ENCODE measurements around the gene CDK14. TPM values are rescaled to one million over a fixed set of nuclear protein-coding genes. Genes with fewer than 3 reads are reported as not detected.

The CDK14 gene
- total RNA-seq, 4 donors from 2014 or later: 29.3 to 37.8 (median 33.0) TPM

DNA sequence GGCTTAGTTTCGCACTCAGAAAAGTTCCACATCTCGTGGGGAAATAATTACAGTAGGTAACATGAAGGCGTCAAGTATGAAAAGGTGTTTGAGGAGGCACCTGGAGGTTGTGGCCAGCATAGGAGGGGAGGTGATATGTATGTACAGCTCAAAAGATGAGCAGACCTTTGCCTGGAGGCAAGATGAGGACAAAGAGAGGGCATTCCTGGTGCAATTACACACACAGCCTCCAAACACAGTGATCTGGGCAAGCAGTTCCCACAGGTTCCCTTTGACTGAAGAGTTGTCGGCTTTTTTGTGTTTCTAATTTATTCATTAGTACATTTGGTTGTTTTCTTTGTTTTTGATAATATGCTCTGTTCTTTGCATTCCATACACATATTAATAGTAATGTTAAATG is 46.9 kb downstream of the CDK14 start:
- peaks cover 10 to 12% of the 10 kb centered on the region in 2 donors for H3K4me1 ChIP-seq
- no peaks in the 10 kb centered on the region for H3K9me3 ChIP-seq
- H3K36me3 ChIP-seq: no peaks in the 10 kb centered on the region
- WGBS, 2 donors: 80 to 91% methylated on average over 4 of the region's 4 CpGs
- no peak overlapping the region for H3K27ac ChIP-seq
- no peak for DNase-seq
- intact Hi-C loops (cut with DNase I): no loop called here
- H3K4me3 ChIP-seq (replicated peaks in 1 of 3): no peak overlapping the region
- no peak for TF ChIP-seq POLR2A (IDR thresholded peaks at IDR 0.05)
- TF ChIP-seq, protein P1, sequence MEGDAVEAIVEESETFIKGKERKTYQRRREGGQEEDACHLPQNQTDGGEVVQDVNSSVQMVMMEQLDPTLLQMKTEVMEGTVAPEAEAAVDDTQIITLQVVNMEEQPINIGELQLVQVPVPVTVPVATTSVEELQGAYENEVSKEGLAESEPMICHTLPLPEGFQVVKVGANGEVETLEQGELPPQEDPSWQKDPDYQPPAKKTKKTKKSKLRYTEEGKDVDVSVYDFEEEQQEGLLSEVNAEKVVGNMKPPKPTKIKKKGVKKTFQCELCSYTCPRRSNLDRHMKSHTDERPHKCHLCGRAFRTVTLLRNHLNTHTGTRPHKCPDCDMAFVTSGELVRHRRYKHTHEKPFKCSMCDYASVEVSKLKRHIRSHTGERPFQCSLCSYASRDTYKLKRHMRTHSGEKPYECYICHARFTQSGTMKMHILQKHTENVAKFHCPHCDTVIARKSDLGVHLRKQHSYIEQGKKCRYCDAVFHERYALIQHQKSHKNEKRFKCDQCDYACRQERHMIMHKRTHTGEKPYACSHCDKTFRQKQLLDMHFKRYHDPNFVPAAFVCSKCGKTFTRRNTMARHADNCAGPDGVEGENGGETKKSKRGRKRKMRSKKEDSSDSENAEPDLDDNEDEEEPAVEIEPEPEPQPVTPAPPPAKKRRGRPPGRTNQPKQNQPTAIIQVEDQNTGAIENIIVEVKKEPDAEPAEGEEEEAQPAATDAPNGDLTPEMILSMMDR (IDR thresholded peaks at IDR 0.05): no peak
- no peaks in the 10 kb centered on the region for H3K27me3 ChIP-seq

DNA sequence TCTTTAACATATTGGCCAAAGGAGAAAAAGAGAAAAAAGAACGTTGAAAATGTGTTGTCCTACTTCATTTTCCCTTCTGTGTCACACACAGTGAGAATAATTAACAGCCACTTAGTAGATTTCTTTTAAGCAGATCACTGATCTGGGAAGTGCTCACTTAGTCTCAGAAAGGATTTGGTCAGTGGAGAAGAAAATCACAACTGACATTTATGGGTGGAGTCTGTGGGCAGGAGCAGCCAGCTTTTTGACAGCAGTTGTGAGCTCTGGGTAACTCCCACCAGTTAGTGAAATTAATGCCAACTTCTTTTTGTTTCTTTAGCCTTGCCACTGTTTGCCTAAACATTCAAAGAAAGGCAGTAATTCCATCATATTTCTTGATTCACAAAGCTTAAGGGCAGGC is 49.7 kb downstream of the CDK14 start:
- peaks cover 10 to 12% of the 10 kb centered on the region in 2 donors for H3K4me1 ChIP-seq
- no peak overlapping the region for H3K27ac ChIP-seq
- H3K36me3 ChIP-seq: no peaks in the 10 kb centered on the region
- TF ChIP-seq POLR2A (IDR thresholded peaks at IDR 0.05): no peak
- TF ChIP-seq, protein P1 (IDR thresholded peaks at IDR 0.05): no peak
- 16 to 36% methylated on average over 1 of the region's 1 CpG for WGBS, 2 donors
- intact Hi-C loops (cut with DNase I): no loop called here
- DNase-seq: peak; percentile 17 to 20
- H3K27me3 ChIP-seq: no peaks in the 10 kb centered on the region
- H3K9me3 ChIP-seq: no peaks in the 10 kb centered on the region
- H3K4me3 ChIP-seq (replicated peaks in 1 of 3): no peak overlapping the region

DNA sequence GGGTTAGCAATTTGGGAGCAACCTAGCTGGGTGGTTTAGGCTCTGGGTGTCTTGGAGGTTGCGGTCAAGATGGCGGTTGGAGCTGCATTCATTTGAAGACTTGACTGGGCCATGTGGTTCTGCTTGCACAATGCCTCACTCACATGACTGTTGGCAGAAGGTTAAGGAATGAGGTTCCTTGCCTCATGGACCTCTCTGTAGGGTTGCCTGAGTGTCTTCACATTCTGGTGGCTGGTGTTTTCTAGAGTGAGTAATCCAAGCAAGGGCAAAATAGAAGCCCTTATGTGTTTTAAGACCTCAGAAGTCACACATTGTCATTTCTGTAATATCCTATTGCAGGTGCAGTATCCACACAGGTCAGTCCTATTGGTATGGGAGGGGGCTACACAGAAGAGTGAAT is 52.0 kb downstream of the CDK14 start:
- no peak for DNase-seq
- Histone ChIP-seq H3K4me1 (peaks cover 10 to 12% of the 10 kb centered on the region in 2 donors), H3K27ac (peak overlapping the region in 1 of 3 donors; percentile 14), H3K4me3 (replicated peaks in 1 of 3) (no peak overlapping the region), H3K36me3 (no peaks in the 10 kb centered on the region), H3K9me3 (no peaks in the 10 kb centered on the region), H3K27me3 (no peaks in the 10 kb centered on the region)
- WGBS, 2 donors: 100% methylated on average over 2 of the region's 2 CpGs
- intact Hi-C loops (cut with DNase I): no loop called here
- TF ChIP-seq POLR2A (IDR thresholded peaks at IDR 0.05): no peak
- TF ChIP-seq, protein P1 (IDR thresholded peaks at IDR 0.05): no peak

GRCh38 chr7:90648834-90649233 is 52.7 kb downstream of the CDK14 start:
- H3K27me3 ChIP-seq: no peaks in the 10 kb centered on the region
- peaks cover 10 to 12% of the 10 kb centered on the region in 2 donors for H3K4me1 ChIP-seq
- H3K9me3 ChIP-seq: no peaks in the 10 kb centered on the region
- no peak overlapping the region for H3K4me3 ChIP-seq (replicated peaks in 1 of 3)
- no peak for TF ChIP-seq POLR2A (IDR thresholded peaks at IDR 0.05)
- TF ChIP-seq, protein P1 (IDR thresholded peaks at IDR 0.05): no peak
- no peaks in the 10 kb centered on the region for H3K36me3 ChIP-seq
- peak overlapping the region in 1 of 3 donors; percentile 14 for H3K27ac ChIP-seq
- intact Hi-C loops (cut with DNase I): no loop called here
- no peak for DNase-seq

DNA sequence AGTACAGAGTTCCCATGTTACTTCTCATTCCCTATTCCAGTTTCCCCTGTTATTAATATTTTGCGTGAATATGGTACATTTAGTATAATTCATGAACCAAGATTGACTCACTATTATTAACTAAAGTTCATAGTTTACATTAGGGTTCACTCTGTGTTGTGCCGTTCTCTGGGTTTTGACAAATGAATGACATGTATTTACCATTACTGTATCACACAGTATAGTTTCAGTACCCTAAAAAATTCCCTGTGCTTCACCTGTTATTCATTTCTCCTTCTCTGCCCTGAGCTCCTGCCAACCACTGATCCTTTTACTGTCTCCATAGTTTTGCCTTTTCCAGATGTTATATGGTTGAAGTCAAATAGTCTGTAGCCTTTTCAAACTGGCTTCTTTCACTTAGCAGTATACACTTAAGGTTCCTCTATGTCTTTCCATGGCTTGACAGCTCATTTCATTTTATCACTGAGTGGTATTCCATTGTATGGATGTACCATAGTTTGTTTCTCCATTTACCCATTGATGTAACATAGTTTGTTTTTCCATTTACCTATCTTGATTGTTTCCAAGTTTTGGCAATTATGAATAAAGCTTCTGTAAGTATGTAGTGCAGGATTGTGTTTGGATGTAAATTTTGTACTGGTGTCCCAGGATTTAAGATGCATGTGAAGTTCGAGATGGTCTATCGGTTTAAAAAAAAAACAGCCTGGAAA is 58.8 kb downstream of the CDK14 start:
- TF ChIP-seq, protein P1 (IDR thresholded peaks at IDR 0.05): no peak
- TF ChIP-seq POLR2A (IDR thresholded peaks at IDR 0.05): no peak
- 93 to 94% methylated on average over 4 of the region's 4 CpGs for WGBS, 2 donors

More for the DNA sequence above, 58.8 kb downstream of the CDK14 start:
- Histone ChIP-seq H3K4me1 (peaks cover 0 to under 1% of the 10 kb centered on the region in 2 donors), H3K9me3 (no peaks in the 10 kb centered on the region), H3K4me3 (replicated peaks in 1 of 3) (no peak overlapping the region), H3K36me3 (no peaks in the 10 kb centered on the region), H3K27me3 (no peaks in the 10 kb centered on the region), H3K27ac (no peak overlapping the region)
- intact Hi-C loops (cut with DNase I): no loop called here
- DNase-seq: no peak
